WTC11 (cell line): ENCODE measurements around the gene PTPRN2. TPM values are rescaled to one million over a fixed set of nuclear protein-coding genes. Genes with fewer than 3 reads are reported as not detected.

Experiments
- ATAC-seq: fragments of 200-7000 bp; cut with Tn5 transposase; 2 replicates; pipeline ENCODE4 v1.10.0; 2021; ENCODE audit warnings: mild to moderate bottlenecking, moderate library complexity
- CTCF ChIA-PET: fragments of 300-600 bp; sonication (Branson Sonifier 250); formaldehyde crosslinking; loops from one replicate; lab custom pipeline; 2021; ENCODE audit warnings: antibody characterized with exemption; lab: Charles Lee
- POLR2A ChIA-PET: fragments of 350-600 bp; sonication (Branson Sonifier 250); formaldehyde crosslinking; loops from one replicate; lab custom pipeline; 2021; ENCODE audit warnings: antibody characterized with exemption; lab: Charles Lee
- DNase-seq: peaks from one replicate; pipeline ENCODE4 v3.0.0; 2021; ENCODE audit warnings: low spot score
- H3K27ac Mint-ChIP-seq: 2 replicates; pipeline ENCODE4 v1.8.0; 2021; ENCODE audit warnings: mixed read lengths
- H3K27me3 Mint-ChIP-seq: 2 replicates; pipeline ENCODE4 v1.8.0; 2021; ENCODE audit warnings: low read depth, mild to moderate bottlenecking, moderate library complexity, mixed read lengths
- H3K36me3 Mint-ChIP-seq: 2 replicates; pipeline ENCODE4 v1.8.0; 2021; ENCODE audit warnings: mixed read lengths
- H3K4me1 Mint-ChIP-seq: 2 replicates; pipeline ENCODE4 v1.8.0; 2022; ENCODE audit warnings: mixed read lengths
- H3K4me3 Mint-ChIP-seq: 2 replicates; pipeline ENCODE4 v1.8.0; 2021; ENCODE audit warnings: mild to moderate bottlenecking, moderate library complexity, mixed read lengths
- H3K9me3 Mint-ChIP-seq: 2 replicates; pipeline ENCODE4 v1.8.0; 2021; ENCODE audit warnings: mixed read lengths
- AFF4 ChIP-seq: sonication (generic); formaldehyde crosslinking; IDR thresholded peaks from 2 replicates; pipeline ENCODE4 v1.8.1; 2023; ENCODE audit warnings: mild to moderate bottlenecking, missing genetic modification reagents, borderline replicate concordance
- ATF3 ChIP-seq: sonication (generic); formaldehyde crosslinking; conservative IDR thresholded peaks from 2 replicates; pipeline ENCODE4 v1.8.1; 2022; ENCODE audit warnings: mild to moderate bottlenecking, missing genetic modification reagents
- CDX4 ChIP-seq: fragments of 250-450 bp; sonication (Bioruptor Pico); IDR thresholded peaks from 2 replicates; pipeline ENCODE4 v1.9.0; 2021; ENCODE audit warnings: moderate library complexity, mild to moderate bottlenecking, inconsistent platforms, borderline replicate concordance
- E2F1 ChIP-seq: sonication (generic); formaldehyde crosslinking; IDR thresholded peaks from 2 replicates; pipeline ENCODE4 v1.8.0; 2022; ENCODE audit warnings: mild to moderate bottlenecking, missing genetic modification reagents
- ESRRA ChIP-seq: sonication (generic); formaldehyde crosslinking; IDR thresholded peaks from 2 replicates; pipeline ENCODE4 v1.8.1; 2022; ENCODE audit warnings: mild to moderate bottlenecking, missing genetic modification reagents, borderline replicate concordance
- HMGXB4 ChIP-seq: sonication (generic); formaldehyde crosslinking; IDR thresholded peaks from 2 replicates; pipeline ENCODE4 v1.8.1; 2023; ENCODE audit warnings: mild to moderate bottlenecking, moderate library complexity, missing genetic modification reagents
- NFATC4 ChIP-seq: fragments of 250-450 bp; sonication (Bioruptor Pico); IDR thresholded peaks from 2 replicates; pipeline ENCODE4 v1.9.0; 2021; ENCODE audit warnings: mild to moderate bottlenecking
- NR3C1 ChIP-seq: sonication (generic); formaldehyde crosslinking; conservative IDR thresholded peaks from 2 replicates; pipeline ENCODE4 v1.8.1; 2023; ENCODE audit warnings: low read depth, mild to moderate bottlenecking, missing genetic modification reagents
- PRDM15 ChIP-seq: sonication (generic); formaldehyde crosslinking; IDR thresholded peaks from 2 replicates; pipeline ENCODE4 v1.8.0; 2022; ENCODE audit warnings: missing genetic modification reagents
- RELA ChIP-seq: sonication (generic); formaldehyde crosslinking; IDR thresholded peaks from 2 replicates; pipeline ENCODE4 v1.8.1; 2022; ENCODE audit warnings: missing genetic modification reagents, mild to moderate bottlenecking, borderline replicate concordance
- TCF7 ChIP-seq: sonication (generic); formaldehyde crosslinking; IDR thresholded peaks from 2 replicates; pipeline ENCODE4 v1.8.0; 2022; ENCODE audit warnings: mild to moderate bottlenecking, low read depth, missing genetic modification reagents, moderate library complexity
- TEAD1 ChIP-seq: sonication (generic); formaldehyde crosslinking; IDR thresholded peaks from 2 replicates; pipeline ENCODE4 v1.8.0; 2022; ENCODE audit warnings: mild to moderate bottlenecking, missing genetic modification reagents
- USF1 ChIP-seq: sonication (generic); formaldehyde crosslinking; IDR thresholded peaks from 2 replicates; pipeline ENCODE4 v1.8.0; 2022; ENCODE audit warnings: mild to moderate bottlenecking, missing genetic modification reagents
- ZNF396 ChIP-seq: fragments of 250-450 bp; sonication (Bioruptor Pico); IDR thresholded peaks from 2 replicates; pipeline ENCODE4 v1.8.0; 2021; ENCODE audit warnings: mild to moderate bottlenecking, moderate library complexity, borderline replicate concordance
- ZNF425 ChIP-seq: fragments of 250-450 bp; sonication (Bioruptor Pico); conservative IDR thresholded peaks from 2 replicates; pipeline ENCODE4 v1.9.0; 2021; ENCODE audit warnings: mild to moderate bottlenecking
- ZSCAN18 ChIP-seq: fragments of 250-450 bp; sonication (Bioruptor Pico); IDR thresholded peaks from 2 replicates; pipeline ENCODE4 v2.1.2; 2022; ENCODE audit warnings: mild to moderate bottlenecking, moderate library complexity
- total RNA-seq: library from RNA; stranded (reverse); gene quantifications from 3 replicates; pipeline ENCODE4 v1.2.3, GENCODE V29; 2021

Gene PTPRN2
- total RNA-seq, 1 experiment from 2014 or later, result 4.7 TPM

- ChIA-PET CTCF (no interaction called here), POLR2A (no interaction called here)
- Mint-ChIP-seq H3K27ac (no peak overlapping the region), H3K36me3 (peaks cover 26% of the 10 kb centered on the region), H3K27me3 (peaks cover 4% of the 10 kb centered on the region), H3K4me1 (no peaks in the 10 kb centered on the region), H3K4me3 (no peak overlapping the region), H3K9me3 (peaks cover 21% of the 10 kb centered on the region)
- no peak for TF ChIP-seq TEAD1 (CRISPR knock-in tag)
- TF ChIP-seq ZNF425, result no peak
- no peak for TF ChIP-seq TCF7 (CRISPR knock-in tag)
- no peak for TF ChIP-seq ZNF396 (CRISPR knock-in tag)
- TF ChIP-seq USF1 (CRISPR knock-in tag), result no peak
- DNase-seq (no peak), ATAC-seq (no peak)
Observed at GRCh38 chr7:157863906-157864810, 723.5 kb downstream of the PTPRN2 start.

- ChIA-PET POLR2A (no interaction called here), CTCF (no interaction called here)
- no peak for DNase-seq
- H3K9me3 Mint-ChIP-seq, result peaks cover 14% of the 10 kb centered on the region
- no peak overlapping the region for H3K4me3 Mint-ChIP-seq
- peaks cover 18% of the 10 kb centered on the region for H3K36me3 Mint-ChIP-seq
- TF ChIP-seq HMGXB4 (CRISPR knock-in tag) (no peak), ZSCAN18 (CRISPR knock-in tag) (no peak), ESRRA (CRISPR knock-in tag) (no peak), ATF3 (CRISPR knock-in tag) (no peak), E2F1 (CRISPR knock-in tag) (no peak), RELA (CRISPR knock-in tag) (no peak), CDX4 (no peak), AFF4 (CRISPR knock-in tag) (no peak), NR3C1 (CRISPR knock-in tag) (no peak), PRDM15 (CRISPR knock-in tag) (no peak), NFATC4 (no peak)
- no peak overlapping the region for H3K27ac Mint-ChIP-seq
- no peak for ATAC-seq
- H3K4me1 Mint-ChIP-seq, result no peaks in the 10 kb centered on the region
- no peaks in the 10 kb centered on the region for H3K27me3 Mint-ChIP-seq
Observed at GRCh38 chr7:157863176-157863575, 724.4 kb downstream of the PTPRN2 start.
